ENCODE data around the gene CFAP97D2.
"Not testable (repeated sequence)": the region's sequence is repeated elsewhere in the genome, so short reads cannot be mapped to it uniquely, and the experiment has no call there.

Gene CFAP97D2

DNA sequence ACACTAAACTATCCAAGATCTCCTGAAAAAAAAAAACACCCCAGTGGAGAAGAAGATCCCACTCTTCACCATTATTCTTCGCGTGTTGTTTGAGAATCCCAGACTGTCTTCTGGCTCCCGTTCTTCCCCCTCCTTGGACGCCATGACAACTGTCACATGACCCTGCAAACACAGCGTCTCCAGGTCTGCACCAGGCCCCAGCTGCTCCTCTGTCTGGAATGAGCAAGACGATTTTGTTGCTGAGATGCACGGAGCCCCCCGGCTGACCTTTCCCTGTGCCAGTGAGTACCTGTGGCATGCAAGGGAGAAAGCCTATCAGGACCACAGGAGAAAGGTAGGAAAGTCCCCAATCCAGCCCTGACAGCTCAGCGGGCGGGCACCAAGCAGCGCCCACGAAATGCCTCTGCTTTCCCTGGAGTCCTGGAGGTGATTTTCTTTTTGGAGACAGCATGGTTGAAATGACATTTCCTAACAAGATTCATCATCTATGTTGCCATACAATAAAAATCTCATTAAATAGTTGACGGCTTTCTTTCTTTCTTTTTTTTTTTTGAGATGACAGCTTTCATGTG is at the start of gene CFAP97D2:
Gene CFAP97D2, plus strand, starts transcription at position 171 of the 572 bp plus-strand sequence. Its CDS starts 74 bp downstream, at position 245.
- in situ Hi-C loops (cut with HindIII; ENCODE audit: low pct_unique_long_range_greater_than_20kb, low sequenced_read_pairs) = no loop called here
- no peak for DNase-seq (ENCODE audit: low read depth in 1 of 2, low spot score in 1 of 2)
- no peak for TF ChIP-seq JUND (IDR thresholded peaks at IDR 0.05; ENCODE audit: low read depth)

DNA sequence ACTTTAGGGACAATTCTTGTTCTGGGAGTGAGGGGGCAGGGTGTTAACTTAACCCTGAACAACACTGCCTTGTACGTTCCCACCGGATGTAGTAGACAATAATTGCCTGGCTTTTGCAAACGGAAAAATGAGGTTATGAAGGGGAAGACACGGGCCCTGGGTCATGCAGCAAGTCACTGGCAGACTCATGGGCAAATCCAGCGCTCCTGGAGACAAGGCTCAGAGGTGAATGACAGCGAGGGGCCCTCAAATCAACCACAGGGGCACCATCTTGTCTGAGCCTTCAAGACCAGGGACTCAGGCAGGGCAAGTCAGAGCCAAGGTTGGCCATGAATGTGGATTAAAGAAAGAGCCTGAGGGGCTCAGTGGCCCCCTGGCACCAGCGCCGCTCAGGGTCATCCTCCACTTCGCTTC is 49.4 kb upstream of the CFAP97D2 start:
- in situ Hi-C loops (cut with HindIII; ENCODE audit: low pct_unique_long_range_greater_than_20kb, low sequenced_read_pairs) = no loop called here
- no peak for TF ChIP-seq JUND (IDR thresholded peaks at IDR 0.05; ENCODE audit: low read depth)

DNA sequence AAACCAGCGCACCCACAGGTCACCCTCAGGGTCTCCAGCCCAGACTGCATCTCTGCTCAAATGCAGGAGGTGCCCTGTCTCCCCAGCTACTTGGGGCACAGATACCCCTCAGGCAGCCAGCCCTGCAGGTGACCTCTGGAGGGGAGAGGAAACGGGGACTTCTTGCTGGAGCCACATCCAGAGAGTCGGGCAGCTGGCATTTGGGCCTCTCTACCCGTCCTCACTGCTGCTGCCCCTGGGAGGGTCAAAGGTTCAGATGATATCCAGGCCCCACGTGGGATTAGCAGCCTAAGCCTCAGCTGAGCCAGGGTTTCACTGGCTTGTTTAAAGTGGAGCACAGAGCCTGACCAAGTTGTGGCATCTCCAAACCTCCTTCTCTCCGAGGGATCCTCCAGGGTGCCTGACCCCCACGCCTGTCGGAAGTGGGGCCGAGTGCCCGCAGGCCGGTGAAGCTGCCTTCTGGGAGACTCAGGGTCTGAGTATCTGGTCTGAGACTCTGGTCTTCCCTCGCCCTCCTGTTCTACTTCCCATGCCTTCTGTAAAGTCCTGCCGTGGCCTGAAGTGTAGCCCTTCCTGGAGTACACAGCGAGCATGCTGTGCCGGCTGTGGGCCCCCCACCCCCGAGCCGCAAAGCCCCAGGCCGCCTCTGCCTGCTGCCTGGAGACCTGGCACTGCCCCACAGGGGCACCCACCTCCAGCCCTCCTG is 48.8 kb upstream of the CFAP97D2 start:
- no peak for DNase-seq (ENCODE audit: low read depth in 1 of 2, low spot score in 1 of 2)
- in situ Hi-C loops (cut with HindIII; ENCODE audit: low pct_unique_long_range_greater_than_20kb, low sequenced_read_pairs) = no loop called here
- no peak for TF ChIP-seq JUND (IDR thresholded peaks at IDR 0.05; ENCODE audit: low read depth)

More for the DNA sequence above, 49.4 kb upstream of the CFAP97D2 start:
- no peak for DNase-seq (ENCODE audit: low read depth in 1 of 2, low spot score in 1 of 2)

DNA sequence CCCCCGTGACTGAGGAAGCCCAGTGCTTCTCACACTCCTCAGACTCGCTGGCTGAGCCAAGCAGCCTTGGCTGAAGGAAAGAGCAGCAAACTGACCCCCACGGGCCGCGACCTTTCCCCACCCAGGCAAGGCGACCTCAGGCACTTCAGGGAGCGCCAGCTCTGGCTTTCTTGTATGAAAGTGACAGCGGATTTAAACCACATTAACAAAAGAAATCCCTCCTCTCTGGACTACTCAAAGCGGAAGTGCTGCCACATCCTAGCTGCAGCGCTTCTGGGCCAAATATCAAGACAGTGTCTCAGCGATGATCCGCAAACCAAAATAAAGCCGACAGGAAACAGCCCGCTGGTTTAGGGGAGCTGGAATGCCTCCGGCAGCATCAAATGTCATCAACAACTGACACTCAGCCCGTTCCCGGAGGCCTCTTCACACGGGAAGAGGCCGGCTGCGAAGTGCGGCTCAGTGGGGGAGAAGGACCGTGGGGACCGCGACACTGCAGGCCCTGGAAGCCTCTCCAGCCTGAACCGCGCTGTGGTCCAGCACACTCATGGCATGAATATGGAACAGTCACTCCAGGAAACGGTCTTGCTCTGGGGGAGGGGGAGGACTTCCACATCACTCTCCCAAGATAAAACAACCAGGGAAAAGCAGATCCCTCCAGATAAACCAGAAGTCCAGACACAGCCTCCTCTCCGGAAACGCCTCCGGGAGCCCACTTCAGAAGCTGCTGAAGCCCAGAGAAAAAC is 48.0 kb upstream of the CFAP97D2 start:
- no peak for DNase-seq (ENCODE audit: low read depth in 1 of 2, low spot score in 1 of 2)
- TF ChIP-seq JUND (IDR thresholded peaks at IDR 0.05; ENCODE audit: low read depth) = no peak
- in situ Hi-C loops (cut with HindIII; ENCODE audit: low pct_unique_long_range_greater_than_20kb, low sequenced_read_pairs) = no loop called here

DNA sequence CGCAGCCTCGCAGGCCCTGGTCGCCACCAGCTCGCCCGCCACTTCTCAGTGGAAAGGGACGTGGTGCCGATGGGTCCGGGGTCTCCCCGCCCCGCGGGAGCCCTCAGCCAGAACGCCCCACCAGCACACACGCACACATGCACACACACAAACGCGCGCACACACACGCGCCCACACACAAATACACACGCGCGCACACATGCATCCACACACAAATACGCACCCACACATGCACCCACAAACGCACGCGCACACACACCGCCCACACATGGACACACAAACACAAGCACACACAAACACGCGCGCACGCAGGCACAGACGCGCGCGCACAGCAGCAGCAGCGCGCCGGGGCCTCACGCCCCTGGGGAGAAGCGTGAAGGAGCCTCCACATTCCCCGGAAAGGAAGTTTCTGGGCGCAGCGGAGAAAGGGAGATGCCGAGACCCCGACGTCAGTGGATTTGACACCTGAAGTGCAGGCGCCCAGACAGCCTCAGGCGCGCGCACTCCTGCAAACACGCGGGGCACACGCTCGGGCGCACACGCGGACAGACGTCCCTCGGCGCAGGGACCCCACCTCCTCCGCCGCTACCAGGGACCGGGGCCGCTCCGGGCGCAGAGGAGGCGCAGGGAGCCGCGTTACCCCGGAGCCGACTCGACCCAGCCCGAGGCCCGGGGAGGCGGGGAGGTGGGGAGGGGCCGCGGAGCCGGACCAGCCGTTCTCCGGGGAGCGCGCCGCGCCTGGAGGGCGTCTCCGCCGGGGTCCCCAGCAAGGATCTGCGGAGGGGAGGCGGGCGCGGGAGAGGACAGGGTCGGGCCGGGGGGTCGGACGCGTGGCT is 47.3 kb upstream of the CFAP97D2 start:
- no peak for TF ChIP-seq JUND (IDR thresholded peaks at IDR 0.05; ENCODE audit: low read depth)
- in situ Hi-C loops (cut with HindIII; ENCODE audit: low pct_unique_long_range_greater_than_20kb, low sequenced_read_pairs) = no loop called here
- DNase-seq (ENCODE audit: low read depth in 1 of 2, low spot score in 1 of 2) = peak in 1 of 2 experiments; percentile 52

DNA sequence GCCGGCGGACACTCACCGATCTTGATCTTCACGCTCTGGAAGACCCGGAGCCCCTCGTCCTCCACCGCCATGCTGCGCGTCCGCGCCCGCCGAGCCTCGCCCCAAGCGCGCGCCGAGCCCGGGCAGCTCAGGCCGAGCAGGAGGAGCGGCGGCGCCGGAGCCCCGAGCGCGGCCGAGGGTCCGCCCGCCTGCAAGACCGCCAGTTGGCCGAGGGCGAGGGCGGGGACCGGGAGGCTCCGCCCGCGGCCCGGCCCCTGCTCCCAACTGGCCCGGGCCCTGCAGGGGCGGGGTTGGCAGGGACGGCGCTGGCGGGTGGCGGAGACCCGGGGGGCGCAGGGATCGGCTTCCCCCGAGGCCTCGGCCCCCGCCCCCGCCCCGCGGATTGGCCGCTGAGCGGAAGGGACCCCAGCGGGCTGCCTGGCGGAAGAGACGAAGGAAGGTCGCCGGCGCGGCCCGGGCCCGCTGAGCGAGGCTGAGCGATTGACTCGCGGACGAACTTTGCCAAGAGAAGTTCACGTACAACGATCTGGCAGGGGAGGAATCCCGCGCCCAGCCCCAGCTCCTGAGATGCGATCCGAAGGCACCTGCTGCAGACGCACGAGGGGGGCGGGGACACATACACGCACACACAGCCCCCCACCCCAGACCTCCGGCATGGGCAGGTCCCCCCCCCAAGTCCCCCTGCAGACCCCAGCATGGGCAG is 46.5 kb upstream of the CFAP97D2 start, which contains the start of gene RASA3:
Gene RASA3, minus strand, starts transcription at position 205 of the 703 bp plus-strand sequence. Its CDS starts 134 bp downstream, at position 71.
- in situ Hi-C loops (cut with HindIII; ENCODE audit: low pct_unique_long_range_greater_than_20kb, low sequenced_read_pairs) = no loop called here
- DNase-seq (ENCODE audit: low read depth in 1 of 2, low spot score in 1 of 2) = peak; percentile 65 to 87
- no peak for TF ChIP-seq JUND (IDR thresholded peaks at IDR 0.05; ENCODE audit: low read depth)

DNA sequence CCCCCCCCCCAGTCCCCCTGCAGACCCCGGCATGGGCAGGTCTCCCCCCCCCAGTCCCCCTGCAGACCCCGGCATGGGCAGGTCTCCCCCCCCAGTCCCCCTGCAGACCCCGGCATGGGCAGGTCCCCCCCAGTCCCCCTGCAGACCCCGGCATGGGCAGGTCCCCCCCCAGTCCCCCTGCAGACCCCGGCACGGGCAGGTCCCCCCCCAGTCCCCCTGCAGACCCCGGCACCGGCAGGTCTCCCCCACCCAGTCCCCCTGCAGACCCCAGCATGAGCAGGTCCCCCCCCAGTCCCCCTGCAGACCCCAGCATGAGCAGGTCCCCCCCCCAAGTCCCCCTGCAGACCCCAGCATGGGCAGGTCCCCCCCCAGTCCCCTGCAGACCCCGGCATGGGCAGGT is 45.9 kb upstream of the CFAP97D2 start:
- in situ Hi-C loops (cut with HindIII; ENCODE audit: low pct_unique_long_range_greater_than_20kb, low sequenced_read_pairs); DNase-seq (ENCODE audit: low read depth in 1 of 2, low spot score in 1 of 2): not testable (repeated sequence)

DNA sequence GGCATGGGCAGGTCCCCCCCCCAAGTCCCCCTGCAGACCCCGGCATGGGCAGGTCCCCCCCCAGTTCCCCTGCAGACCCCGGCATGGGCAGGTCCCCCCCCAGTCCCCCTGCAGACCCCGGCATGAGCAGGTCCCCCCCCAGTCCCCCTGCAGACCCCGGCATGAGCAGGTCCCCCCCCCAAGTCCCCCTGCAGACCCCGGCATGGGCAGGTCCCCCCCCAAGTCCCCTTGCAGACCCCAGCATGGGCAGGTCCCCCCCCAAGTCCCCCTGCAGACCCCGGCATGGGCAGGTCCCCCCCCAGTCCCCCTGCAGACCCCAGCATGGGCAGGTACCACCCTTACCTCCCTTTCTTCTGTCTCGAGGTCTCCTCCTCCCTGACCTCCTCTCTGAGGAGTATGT is 45.5 kb upstream of the CFAP97D2 start:
- in situ Hi-C loops (cut with HindIII; ENCODE audit: low pct_unique_long_range_greater_than_20kb, low sequenced_read_pairs); DNase-seq (ENCODE audit: low read depth in 1 of 2, low spot score in 1 of 2): not testable (repeated sequence)

DNA sequence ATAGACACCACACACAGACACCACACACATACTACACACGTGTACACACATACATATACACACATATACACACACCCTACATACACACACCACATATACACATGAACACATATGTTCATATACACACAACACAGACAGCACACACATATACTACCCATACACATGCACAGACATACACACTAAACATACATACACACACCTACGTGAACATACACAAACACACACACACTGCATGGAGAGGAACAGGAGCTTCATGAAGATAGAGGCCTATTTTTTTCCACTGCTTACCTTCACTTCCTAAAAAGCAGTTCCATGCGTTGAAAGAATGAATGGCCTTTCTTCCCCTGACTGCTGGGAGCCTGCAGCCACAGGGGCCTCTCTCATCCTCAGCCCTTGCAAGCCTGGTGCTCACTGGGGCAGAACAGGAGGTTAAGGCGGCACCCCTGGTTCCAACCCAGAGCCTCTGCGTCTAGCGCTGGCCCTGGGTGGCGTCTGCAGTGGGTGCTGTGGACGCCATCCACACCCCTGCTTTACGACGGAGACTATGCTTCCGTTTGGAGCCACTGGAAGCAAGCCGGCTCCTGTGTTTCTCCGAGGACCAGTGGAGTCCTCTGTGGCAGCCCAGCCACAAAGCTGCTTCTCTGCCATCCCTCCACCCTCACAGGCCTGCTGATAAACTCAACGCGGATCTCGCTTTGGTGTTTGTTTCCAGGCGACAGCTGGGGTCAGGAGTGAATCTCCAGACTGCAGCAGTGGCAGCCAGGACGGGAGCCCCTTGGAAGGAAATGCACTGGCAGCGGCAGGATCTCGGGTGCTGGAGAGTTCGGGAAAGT is 44.7 kb upstream of the CFAP97D2 start:
- in situ Hi-C loops (cut with HindIII; ENCODE audit: low pct_unique_long_range_greater_than_20kb, low sequenced_read_pairs) = no loop called here
- no peak for TF ChIP-seq JUND (IDR thresholded peaks at IDR 0.05; ENCODE audit: low read depth)
- DNase-seq (ENCODE audit: low read depth in 1 of 2, low spot score in 1 of 2) = no peak

DNA sequence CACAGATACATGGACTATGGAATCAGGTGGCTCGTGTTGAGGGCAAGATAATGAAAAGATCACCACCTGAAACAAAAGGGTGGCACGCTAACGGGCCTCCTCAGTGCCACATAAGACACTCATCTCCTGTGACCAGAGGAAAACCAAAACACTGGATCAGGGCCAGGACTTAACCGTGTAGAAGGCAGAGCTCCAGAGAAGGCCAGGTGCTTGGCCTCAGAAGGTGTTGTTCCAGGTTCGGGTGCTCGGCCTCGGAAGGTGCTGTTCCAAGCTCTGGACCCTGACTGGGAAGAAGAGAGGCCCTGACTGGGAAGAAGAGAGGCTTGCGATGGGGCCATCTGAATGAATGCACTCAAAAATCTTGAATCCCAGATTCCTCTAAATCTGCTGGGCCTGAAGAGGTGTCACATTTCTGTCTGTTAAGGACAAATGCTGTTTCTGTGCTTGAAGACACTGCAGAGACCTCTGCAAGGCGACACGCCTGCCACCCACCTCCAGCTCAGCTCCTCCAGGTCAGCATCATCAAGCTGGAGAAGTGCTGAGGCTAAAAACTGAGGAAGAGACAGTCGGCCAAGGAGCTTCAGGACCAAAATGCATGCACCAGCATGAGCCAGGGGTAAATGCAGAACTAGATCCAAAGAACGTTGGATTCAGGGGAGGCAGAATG is 44.0 kb upstream of the CFAP97D2 start:
- DNase-seq (ENCODE audit: low read depth in 1 of 2, low spot score in 1 of 2) = no peak
- in situ Hi-C loops (cut with HindIII; ENCODE audit: low pct_unique_long_range_greater_than_20kb, low sequenced_read_pairs) = no loop called here
- TF ChIP-seq JUND (IDR thresholded peaks at IDR 0.05; ENCODE audit: low read depth) = no peak

DNA sequence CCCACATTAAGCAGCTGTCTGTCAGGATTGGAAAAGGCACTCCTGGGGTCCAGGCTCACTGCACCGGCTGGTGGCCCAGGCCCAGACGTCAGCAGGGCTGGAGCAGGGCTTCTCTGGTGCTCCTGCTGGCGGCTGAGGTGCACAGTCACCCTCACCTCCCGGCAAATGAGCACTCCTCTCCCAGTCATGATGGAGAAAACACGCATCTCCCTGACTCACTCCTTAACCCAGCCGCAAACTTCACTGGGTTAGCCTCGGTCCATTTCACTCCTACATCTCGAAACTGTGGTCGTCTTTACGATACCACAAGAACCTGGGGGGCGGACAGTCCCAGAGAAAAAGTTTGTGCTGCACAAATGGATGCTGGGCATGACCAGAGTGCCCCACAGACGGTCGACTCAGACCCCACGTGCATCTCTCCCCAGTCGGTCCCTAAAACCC is 43.3 kb upstream of the CFAP97D2 start:
- TF ChIP-seq JUND (IDR thresholded peaks at IDR 0.05; ENCODE audit: low read depth) = no peak
- no peak for DNase-seq (ENCODE audit: low read depth in 1 of 2, low spot score in 1 of 2)
- in situ Hi-C loops (cut with HindIII; ENCODE audit: low pct_unique_long_range_greater_than_20kb, low sequenced_read_pairs) = no loop called here
